ENCODE data around the gene TBCB. TPM values are rescaled to one million over a fixed set of nuclear protein-coding genes. Genes with fewer than 3 reads are reported as not detected.

TBCB gene
- total and polyA plus RNA-seq, 9 donors: 94.3 to 175 (median 144) TPM

- DNase-seq: peak in 2 of 5 donors; percentile 39 to 44
- intact Hi-C loops (cut with DNase I): no loop called here
- Histone ChIP-seq H3K27ac (no peak overlapping the region), H3K4me3 (no peak overlapping the region), H3K4me1 (ENCODE audit: insufficient read depth) (peaks cover 6% of the 10 kb centered on the region), H3K36me3 (no peaks in the 10 kb centered on the region), H3K9me3 (no peaks in the 10 kb centered on the region), H3K27me3 (no peaks in the 10 kb centered on the region)
- 54 to 57% (median 54%) methylated on average over 12 of the region's 12 CpGs for WGBS, 3 donors
- TF ChIP-seq EP300 (IDR thresholded peaks at IDR 0.05) (no peak), CTCF (IDR thresholded peaks at IDR 0.05) (no peak), POLR2A (IDR thresholded peaks at IDR 0.05) (no peak)
Observed at GRCh38 chr19:36136964-36137686, 21.9 kb downstream of the TBCB start.

GRCh38 chr19:36139120-36139472, 23.8 kb downstream of the TBCB start:
- intact Hi-C loops (cut with DNase I): no loop called here
- WGBS, 3 donors: 29 to 48% (median 34%) methylated on average over 7 of the region's 7 CpGs
- no peaks in the 10 kb centered on the region for H3K36me3 ChIP-seq

GRCh38 chr19:36139473-36140303, 24.4 kb downstream of the TBCB start, which contains the start of gene CAPNS1:
Gene CAPNS1, plus strand, starts transcription at chr19:36140066. Its CDS starts 946 bp downstream, at chr19:36141012.
- 0 to 1% (median 0%) methylated on average over 46 to 75 of the region's 75 CpGs for WGBS, 3 donors
- intact Hi-C loops (cut with DNase I): no loop called here
- H3K4me1 ChIP-seq (ENCODE audit: insufficient read depth): peaks cover 6% of the 10 kb centered on the region

More at GRCh38 chr19:36139120-36139472, 23.8 kb downstream of the TBCB start:
- no peaks in the 10 kb centered on the region for H3K9me3 ChIP-seq
- DNase-seq: no peak
- TF ChIP-seq EP300 (IDR thresholded peaks at IDR 0.05) (no peak), POLR2A (IDR thresholded peaks at IDR 0.05) (no peak), CTCF (IDR thresholded peaks at IDR 0.05) (no peak)
- H3K4me3 ChIP-seq: peak overlapping the region; percentile 94
- H3K4me1 ChIP-seq (ENCODE audit: insufficient read depth): peaks cover 6% of the 10 kb centered on the region
- H3K27me3 ChIP-seq: no peaks in the 10 kb centered on the region
- H3K27ac ChIP-seq: peak overlapping the region; percentile 81 to 96

More at GRCh38 chr19:36139473-36140303, 24.4 kb downstream of the TBCB start, which contains the start of gene CAPNS1:
- H3K4me3 ChIP-seq: peak within 1 kb of the TSS; percentile 94
- peak within 1 kb of the TSS; percentile 89 to 96 for H3K27ac ChIP-seq
- DNase-seq: peak; percentile 98 to 99 (median 98)
- no peaks in the 10 kb centered on the region for H3K9me3 ChIP-seq
- TF ChIP-seq EP300 (IDR thresholded peaks at IDR 0.05): no peak
- TF ChIP-seq CTCF (IDR thresholded peaks at IDR 0.05): peak in 1 of 3 donors; percentile 39
- TF ChIP-seq POLR2A (IDR thresholded peaks at IDR 0.05): peak; percentile 97
- no peaks in the 10 kb centered on the region for H3K36me3 ChIP-seq
- H3K27me3 ChIP-seq: no peaks in the 10 kb centered on the region

All from ovary (tissue), 9 donors.